ENCODE measurements around the gene ANKRD17.

The ANKRD17 gene

GRCh38 chr4:73127839-73128453, 130.7 kb downstream of the ANKRD17 start:
- in situ Hi-C loops (cut with MboI; ENCODE audit: low sequenced_read_pairs, unreplicated experiment): no loop called here
- peak; percentile 11 for DNase-seq (ENCODE audit: low spot score)
- no peak for TF ChIP-seq CTCF (IDR thresholded peaks at IDR 0.05; ENCODE audit: borderline replicate concordance, control extremely low read depth, extremely low read depth, insufficient read depth, missing control alignments)

DNA sequence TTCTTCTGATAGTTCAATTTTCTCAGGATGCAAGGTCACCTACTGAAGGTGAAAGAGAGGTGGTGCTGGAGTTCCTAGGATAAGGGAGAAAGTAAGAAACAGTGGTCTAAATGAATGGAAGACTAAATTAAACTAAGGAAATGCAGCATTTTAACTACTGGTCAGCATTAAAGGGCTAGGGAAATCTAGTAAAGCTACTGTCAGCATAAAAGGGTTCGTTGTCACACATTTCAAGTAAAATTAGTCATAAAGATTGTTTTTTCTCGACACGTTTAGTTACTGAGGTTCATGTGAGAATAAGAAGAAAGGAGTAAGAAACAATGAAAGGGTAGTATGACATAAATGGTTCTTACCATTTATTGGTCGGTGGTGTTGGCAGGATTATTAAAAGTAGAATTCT, 149.1 kb downstream of the ANKRD17 start:
- no peak for TF ChIP-seq CTCF (IDR thresholded peaks at IDR 0.05; ENCODE audit: borderline replicate concordance, control extremely low read depth, extremely low read depth, insufficient read depth, missing control alignments)
- in situ Hi-C loops (cut with MboI; ENCODE audit: low sequenced_read_pairs, unreplicated experiment): no loop called here
- DNase-seq (ENCODE audit: low spot score): no peak

- no peak for DNase-seq (ENCODE audit: low spot score)
- in situ Hi-C loops (cut with MboI; ENCODE audit: low sequenced_read_pairs, unreplicated experiment): no loop called here
- no peak for TF ChIP-seq CTCF (IDR thresholded peaks at IDR 0.05; ENCODE audit: borderline replicate concordance, control extremely low read depth, extremely low read depth, insufficient read depth, missing control alignments)
Observed at GRCh38 chr4:73104695-73105094, 153.9 kb downstream of the ANKRD17 start.

- DNase-seq (ENCODE audit: low spot score): no peak
- no peak for TF ChIP-seq CTCF (IDR thresholded peaks at IDR 0.05; ENCODE audit: borderline replicate concordance, control extremely low read depth, extremely low read depth, insufficient read depth, missing control alignments)
- in situ Hi-C loops (cut with MboI; ENCODE audit: low sequenced_read_pairs, unreplicated experiment): no loop called here
Observed at GRCh38 chr4:73103799-73104503, 154.6 kb downstream of the ANKRD17 start.

- in situ Hi-C loops (cut with MboI; ENCODE audit: low sequenced_read_pairs, unreplicated experiment): no loop called here
- TF ChIP-seq CTCF (IDR thresholded peaks at IDR 0.05; ENCODE audit: borderline replicate concordance, control extremely low read depth, extremely low read depth, insufficient read depth, missing control alignments): no peak
- no peak for DNase-seq (ENCODE audit: low spot score)
Observed at GRCh38 chr4:73099143-73099542, 159.5 kb downstream of the ANKRD17 start.

DNA sequence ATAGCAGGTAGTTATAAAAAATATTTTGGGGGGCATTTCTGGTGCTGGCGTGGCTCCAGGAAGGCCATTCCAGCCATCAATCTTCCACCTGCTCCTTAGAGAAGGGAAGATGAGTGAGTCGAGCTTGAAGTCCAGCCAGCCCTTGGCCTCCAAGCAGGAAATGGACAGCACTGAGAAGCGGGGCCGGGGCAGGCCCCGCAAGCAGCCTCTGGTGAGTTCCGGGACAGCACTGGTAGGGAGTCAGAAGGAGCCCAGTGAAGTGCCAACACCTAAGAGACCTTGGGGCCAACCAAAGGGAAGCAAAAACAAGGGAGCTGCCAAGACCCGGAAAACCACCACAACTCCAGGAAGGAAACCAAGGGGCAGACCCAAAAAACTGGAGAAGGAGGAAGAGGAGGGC, 159.9 kb downstream of the ANKRD17 start:
- in situ Hi-C loops (cut with MboI; ENCODE audit: low sequenced_read_pairs, unreplicated experiment): no loop called here
- no peak for DNase-seq (ENCODE audit: low spot score)
- no peak for TF ChIP-seq CTCF (IDR thresholded peaks at IDR 0.05; ENCODE audit: borderline replicate concordance, control extremely low read depth, extremely low read depth, insufficient read depth, missing control alignments)
